ENCODE measurements around the gene PRRC2B.
"Not testable (repeated sequence)": the region's sequence is repeated elsewhere in the genome, so short reads cannot be mapped to it uniquely, and the experiment has no call there.

GRCh38 chr9:131515559-131516031 is 121.7 kb downstream of the PRRC2B start:
- not testable (repeated sequence) for TF ChIP-seq CTCF, POLR2AphosphoS5, EP300 (IDR thresholded peaks at IDR 0.05)

Measured in stomach (tissue), 4 donors.